Lung (tissue), 12 donors: Measurements from ENCODE around the gene ABCD2. TPM values are rescaled to one million over a fixed set of nuclear protein-coding genes. Genes with fewer than 3 reads are reported as not detected.

Source experiments
- ATAC-seq: fragments of 200-7000 bp; cut with Tn5 transposase; one replicate; pipeline ENCODE4 v1.9.1; 2020; ENCODE audit warnings: moderate number of reproducible peaks; ENCODE audit not compliant: insufficient read depth, low FRiP score
- DNase-seq, 3 donors: peaks; one replicate each; pipeline ENCODE4 v3.0.0-alpha.2; 2013 to 2017
- H3K27ac ChIP-seq, 2 donors: one replicate each; pipeline ENCODE4 v1.5.1; 2013; ENCODE audit warnings: mild to moderate bottlenecking in 2 of 2, moderate library complexity in 2 of 2, control low read depth in 1 of 2, inconsistent platforms in 1 of 2, low read depth in 1 of 2, low read length in 1 of 2
- H3K27me3 ChIP-seq, 3 donors: one replicate each; pipeline ENCODE4 v1.5.1; 2013; ENCODE audit warnings: low read length in 2 of 3; ENCODE audit not compliant: control insufficient read depth in 3 of 3, insufficient read depth in 3 of 3
- H3K36me3 ChIP-seq, 4 donors: one replicate each; pipeline ENCODE4 v1.5.1; 2013; ENCODE audit warnings: low read length in 4 of 4, mild to moderate bottlenecking in 1 of 4, moderate library complexity in 1 of 4; ENCODE audit not compliant: control insufficient read depth in 4 of 4, insufficient read depth in 4 of 4
- H3K4me1 ChIP-seq, 5 donors: one replicate each; pipeline ENCODE4 v1.5.1; 2013; ENCODE audit warnings: low read length in 5 of 5, mild to moderate bottlenecking in 2 of 5, moderate library complexity in 1 of 5; ENCODE audit not compliant: control insufficient read depth in 5 of 5, insufficient read depth in 5 of 5
- H3K4me3 ChIP-seq: one replicate; pipeline ENCODE4 v1.5.1; 2013; ENCODE audit warnings: mild to moderate bottlenecking, control low read depth, moderate library complexity
- H3K9ac ChIP-seq, 2 donors: one replicate each; pipeline ENCODE4 v1.5.1; 2013; ENCODE audit warnings: low read length in 2 of 2, control low read depth in 1 of 2; ENCODE audit not compliant: insufficient read depth in 1 of 2
- H3K9me3 ChIP-seq, 4 donors: one replicate each; pipeline ENCODE4 v1.5.1; 2013; ENCODE audit warnings: low read length in 3 of 4, mild to moderate bottlenecking in 1 of 4, moderate library complexity in 1 of 4; ENCODE audit not compliant: control insufficient read depth in 4 of 4, insufficient read depth in 3 of 4
- WGBS, 2 donors: extraction: QIAGEN DNeasy Blood & Tissue Kit; methylation state at CpG; one replicate each; pipeline ENCODE4 v1.1.7; 2013; 5-methylcytosine and 5-hydroxymethylcytosine counted together
- polyA plus RNA-seq, 2 donors: library from polyadenylated mRNA; stranded (reverse); fragments of 200-250 nt; gene quantifications; one replicate each; pipeline ENCODE4 v1.2.1, GENCODE V29; 2013
- total RNA-seq, 2 donors: library from RNA; depleted of rRNA in 1 of 2; stranded (reverse); fragments of >200 nt in 1 of 2; gene quantifications; one replicate each; pipeline ENCODE4 v1.2.1, GENCODE V29; 2014 to 2021
- TF ChIP-seq, protein P1 (sequence below): IDR thresholded peaks from 2 replicates; pipeline ENCODE4 v1.5.1; 2012; ENCODE audit warnings: mild to moderate bottlenecking; ENCODE audit errors: control extremely low read depth, extremely low read depth
- donor health status: control.
- donor health status: control.
- donor health status: Bipolar disorder and iron deficiency.
- donor health status: healthy.
- donor health status: DM: yes; HTN: yes; CAD: no.

Gene ABCD2
- total and polyA plus RNA-seq, 4 donors: 0.13 to 1.1 (median 0.47) TPM

DNA sequence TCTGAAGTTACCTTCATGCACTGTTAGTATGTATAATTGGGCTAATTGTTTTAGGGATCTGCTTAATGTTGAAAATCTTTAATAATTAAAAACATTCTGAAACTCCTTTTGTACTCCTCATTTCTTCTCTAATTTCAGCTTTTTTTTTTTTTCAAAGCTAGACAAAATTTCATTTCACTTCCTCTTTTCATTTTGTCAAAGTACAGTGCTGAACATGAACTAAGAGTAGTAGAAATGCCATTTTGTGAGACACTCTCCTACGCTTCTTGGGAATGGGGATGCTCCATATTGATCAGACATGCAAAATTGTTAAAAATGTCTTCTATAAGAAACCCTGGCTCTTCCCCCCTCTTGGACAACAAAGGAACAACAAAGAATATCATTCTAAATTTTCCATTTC lies 1.7 kb downstream of the ABCD2 start:
- TF ChIP-seq, protein P1, sequence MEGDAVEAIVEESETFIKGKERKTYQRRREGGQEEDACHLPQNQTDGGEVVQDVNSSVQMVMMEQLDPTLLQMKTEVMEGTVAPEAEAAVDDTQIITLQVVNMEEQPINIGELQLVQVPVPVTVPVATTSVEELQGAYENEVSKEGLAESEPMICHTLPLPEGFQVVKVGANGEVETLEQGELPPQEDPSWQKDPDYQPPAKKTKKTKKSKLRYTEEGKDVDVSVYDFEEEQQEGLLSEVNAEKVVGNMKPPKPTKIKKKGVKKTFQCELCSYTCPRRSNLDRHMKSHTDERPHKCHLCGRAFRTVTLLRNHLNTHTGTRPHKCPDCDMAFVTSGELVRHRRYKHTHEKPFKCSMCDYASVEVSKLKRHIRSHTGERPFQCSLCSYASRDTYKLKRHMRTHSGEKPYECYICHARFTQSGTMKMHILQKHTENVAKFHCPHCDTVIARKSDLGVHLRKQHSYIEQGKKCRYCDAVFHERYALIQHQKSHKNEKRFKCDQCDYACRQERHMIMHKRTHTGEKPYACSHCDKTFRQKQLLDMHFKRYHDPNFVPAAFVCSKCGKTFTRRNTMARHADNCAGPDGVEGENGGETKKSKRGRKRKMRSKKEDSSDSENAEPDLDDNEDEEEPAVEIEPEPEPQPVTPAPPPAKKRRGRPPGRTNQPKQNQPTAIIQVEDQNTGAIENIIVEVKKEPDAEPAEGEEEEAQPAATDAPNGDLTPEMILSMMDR: no peak
- ATAC-seq: no peak
- no peak for DNase-seq

GRCh38 chr12:39616666-39617065 lies 2.9 kb downstream of the ABCD2 start:
- no peak overlapping the region for H3K4me3 ChIP-seq

More for the DNA sequence above, 1.7 kb downstream of the ABCD2 start:
- Histone ChIP-seq H3K9me3 (no peaks in the 10 kb centered on the region), H3K27ac (no peak overlapping the region), H3K36me3 (no peaks in the 10 kb centered on the region), H3K9ac (no peak overlapping the region), H3K4me3 (no peak overlapping the region), H3K27me3 (no peaks in the 10 kb centered on the region), H3K4me1 (peaks cover 0 to 13% (median 0%) of the 10 kb centered on the region in 5 donors)
- WGBS, 2 donors: 69 to 73% methylated on average over 1 of the region's 1 CpG

DNA sequence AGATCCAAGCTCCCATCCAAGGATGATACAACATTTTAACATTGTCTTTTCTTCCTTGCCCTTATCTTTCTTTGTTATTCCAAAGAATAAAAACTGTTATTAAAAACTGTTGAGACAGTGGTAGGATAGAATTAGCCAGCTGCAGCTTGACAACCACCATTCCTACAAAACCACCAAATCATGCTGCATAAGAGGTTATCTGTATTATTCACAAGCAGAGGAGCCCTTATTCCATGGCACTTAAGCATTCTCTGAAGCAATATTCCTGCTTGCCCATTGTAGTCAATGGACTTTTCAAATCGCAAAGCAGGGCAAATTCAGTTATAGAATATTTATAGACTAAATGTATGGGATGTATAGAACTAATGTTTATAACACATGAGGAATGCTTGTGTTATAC lies 3.4 kb downstream of the ABCD2 start:
- no peak overlapping the region for H3K4me3 ChIP-seq
- no peak for DNase-seq
- H3K9me3 ChIP-seq: no peaks in the 10 kb centered on the region
- no peak for ATAC-seq
- 91 to 97% methylated on average over 1 of the region's 1 CpG for WGBS, 2 donors
- H3K27ac ChIP-seq: no peak overlapping the region
- TF ChIP-seq, protein P1: no peak
- no peak overlapping the region for H3K9ac ChIP-seq
- H3K36me3 ChIP-seq: no peaks in the 10 kb centered on the region
- no peaks in the 10 kb centered on the region for H3K27me3 ChIP-seq
- H3K4me1 ChIP-seq: peaks cover 0 to 13% (median 0%) of the 10 kb centered on the region in 5 donors

More at GRCh38 chr12:39616666-39617065, 2.9 kb downstream of the ABCD2 start:
- ATAC-seq: no peak
- no peak overlapping the region for H3K9ac ChIP-seq
- TF ChIP-seq, protein P1: no peak
- H3K27ac ChIP-seq: no peak overlapping the region
- peaks cover 0 to 13% (median 0%) of the 10 kb centered on the region in 5 donors for H3K4me1 ChIP-seq
- no peaks in the 10 kb centered on the region for H3K9me3 ChIP-seq
- H3K27me3 ChIP-seq: no peaks in the 10 kb centered on the region
- 80 to 89% methylated on average over 4 of the region's 4 CpGs for WGBS, 2 donors
- H3K36me3 ChIP-seq: no peaks in the 10 kb centered on the region
- no peak for DNase-seq

DNA sequence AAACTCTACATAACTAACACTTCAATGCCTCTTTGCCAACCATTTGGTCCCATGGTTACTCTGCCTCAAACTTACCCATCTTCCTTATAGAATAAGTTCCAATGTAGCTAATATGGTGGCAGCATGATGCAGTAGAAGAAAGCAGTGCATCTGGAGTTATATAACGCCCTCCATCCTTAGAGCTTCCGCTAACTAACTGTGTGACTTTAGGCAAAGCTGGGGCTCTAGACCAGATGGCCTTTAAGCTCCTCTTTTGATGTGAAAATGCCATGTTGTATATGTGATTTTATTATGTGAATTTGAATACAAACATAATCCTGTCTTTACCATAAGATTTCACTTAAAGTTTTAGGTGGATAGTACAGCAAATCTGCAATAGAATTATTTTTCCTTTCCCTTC lies 6.1 kb downstream of the ABCD2 start:
- DNase-seq (no peak), ATAC-seq (no peak)
- no peaks in the 10 kb centered on the region for H3K27me3 ChIP-seq
- peak overlapping the region in 1 of 2 donors; percentile 9 for H3K27ac ChIP-seq
- H3K9ac ChIP-seq: no peak overlapping the region
- TF ChIP-seq, protein P1: no peak
- no peak overlapping the region for H3K4me3 ChIP-seq
- no peaks in the 10 kb centered on the region for H3K36me3 ChIP-seq
- H3K9me3 ChIP-seq: no peaks in the 10 kb centered on the region
- no peaks in the 10 kb centered on the region for H3K4me1 ChIP-seq
- 93 to 96% methylated on average over 2 of the region's 2 CpGs for WGBS, 2 donors
